SK-N-DZ (cell line): Measurements from ENCODE around the gene FRMD4B.

Source experiments
- DNase-seq: peaks from one replicate; pipeline ENCODE4 v3.0.0-alpha.2; 2015; ENCODE audit warnings: low spot score

Gene FRMD4B

DNA sequence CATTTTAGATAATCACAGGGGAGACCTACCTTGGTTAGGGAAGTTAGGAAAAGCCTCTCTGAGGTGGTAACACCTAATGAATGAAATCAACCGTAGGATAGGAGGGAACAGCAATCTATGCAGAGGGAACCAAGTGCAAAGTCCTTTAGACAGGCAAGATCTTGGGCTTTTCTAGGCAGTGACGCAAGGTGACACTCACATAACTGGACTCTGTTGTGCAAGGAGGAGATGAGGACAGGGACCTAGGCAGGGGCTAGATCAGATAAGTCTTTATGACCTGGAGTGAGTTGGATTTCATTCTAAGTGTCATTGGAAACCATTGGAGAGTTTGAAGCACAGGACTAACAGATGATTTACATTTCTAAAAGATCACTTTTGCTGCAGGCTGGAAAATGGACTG lies 258.9 kb downstream of the FRMD4B start:
- no peak for DNase-seq

- no peak for DNase-seq
These were observed 259.7 kb downstream of the FRMD4B start for GRCh38 chr3:69126216-69126615.

DNA sequence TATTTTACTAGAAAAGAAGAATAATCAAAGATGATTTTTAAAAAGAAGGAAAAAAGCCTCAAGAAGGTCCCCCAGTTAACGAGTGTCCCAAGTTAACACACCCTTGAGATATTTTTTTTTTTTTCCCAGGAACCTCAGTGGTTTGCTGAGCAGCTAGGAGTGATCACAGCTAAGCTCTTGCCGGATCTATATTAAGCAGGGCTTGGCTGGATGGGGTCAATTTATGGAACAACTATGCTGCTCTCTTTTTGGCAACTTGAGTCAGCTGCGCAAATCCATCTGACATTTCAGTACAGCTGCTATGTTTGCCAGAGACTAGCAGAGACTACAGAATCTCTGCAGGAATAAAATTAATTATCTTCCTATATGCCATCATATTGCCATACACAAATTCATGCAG lies 263.5 kb downstream of the FRMD4B start, which contains the start of gene LMOD3:
Gene LMOD3, minus strand, starts transcription at position 193 of the 400 bp plus-strand sequence. CDS start 209 bp downstream, outside the sequence.
- DNase-seq: no peak

- DNase-seq: no peak
These were observed 263.9 kb downstream of the FRMD4B start for GRCh38 chr3:69121950-69122349.

DNA sequence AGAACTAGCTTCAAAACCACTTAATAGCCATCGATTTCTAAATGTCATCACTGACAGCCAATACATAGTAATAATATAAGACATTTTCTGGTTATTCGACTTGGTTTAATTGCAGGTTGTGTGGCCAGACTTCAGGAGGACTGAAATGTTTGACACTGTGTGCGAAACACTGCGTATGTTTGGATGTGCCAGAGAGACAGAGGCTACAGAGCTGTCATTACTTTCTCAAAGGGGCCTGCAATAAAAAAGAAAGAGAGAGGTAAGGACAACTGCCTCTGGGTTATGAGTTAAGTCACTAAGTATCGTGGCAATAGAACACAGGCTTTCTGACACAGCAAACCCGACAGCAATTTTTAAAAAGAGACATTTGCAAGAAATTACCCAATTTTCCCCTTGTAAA lies 264.4 kb downstream of the FRMD4B start:
- no peak for DNase-seq

DNA sequence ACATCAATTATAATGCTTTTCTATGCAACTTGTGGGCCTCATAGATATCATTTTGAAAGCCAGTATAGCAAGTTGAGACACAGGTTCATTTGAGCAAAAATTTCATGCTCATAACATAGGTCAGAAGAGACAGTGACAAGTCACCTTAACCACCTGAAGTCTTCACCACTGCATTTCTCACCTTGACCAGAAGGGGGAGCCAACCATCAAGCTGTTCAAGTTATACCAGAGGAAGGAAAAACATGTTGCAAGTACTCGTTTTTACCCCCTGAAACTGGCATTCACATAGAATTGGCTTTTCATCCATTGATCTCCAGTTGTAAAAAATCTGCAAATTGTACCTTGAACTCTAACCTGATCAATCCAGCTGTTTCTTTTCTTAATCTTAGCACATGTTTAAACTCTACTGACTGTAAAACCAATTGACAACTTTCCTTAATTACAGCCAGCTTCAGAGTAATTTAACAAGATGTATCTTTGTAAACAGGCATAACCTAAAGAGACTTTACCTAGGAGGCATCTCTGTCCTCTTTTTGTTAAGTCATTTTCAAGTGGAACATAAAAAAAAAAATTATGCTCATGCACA lies 264.9 kb downstream of the FRMD4B start:
- peak; percentile 79 for DNase-seq
